HFFc6 (cell line): Measurements from ENCODE around the gene CYSLTR2. TPM values are rescaled to one million over a fixed set of nuclear protein-coding genes. Genes with fewer than 3 reads are reported as not detected.

Experiments used
- DNase-seq: peaks from one replicate; pipeline ENCODE4 v3.0.0-alpha.2; 2018
- H3K27ac Mint-ChIP-seq: 2 replicates; pipeline ENCODE4 v1.8.0; 2020; ENCODE audit warnings: mild to moderate bottlenecking, mixed read lengths
- H3K27me3 Mint-ChIP-seq: 2 replicates; pipeline ENCODE4 v1.8.0; 2021; ENCODE audit warnings: mild to moderate bottlenecking, moderate library complexity, mixed read lengths; ENCODE audit not compliant: insufficient read depth
- H3K36me3 Mint-ChIP-seq: 2 replicates; pipeline ENCODE4 v1.8.0; 2021; ENCODE audit warnings: low read depth, mixed read lengths
- H3K4me1 Mint-ChIP-seq: 2 replicates; pipeline ENCODE4 v1.8.0; 2020; ENCODE audit warnings: low read depth, mixed read lengths
- H3K4me3 Mint-ChIP-seq: 2 replicates; pipeline ENCODE4 v1.8.0; 2020; ENCODE audit warnings: mild to moderate bottlenecking, moderate library complexity, mixed read lengths
- H3K9me3 Mint-ChIP-seq: 2 replicates; pipeline ENCODE4 v1.8.0; 2020; ENCODE audit warnings: mild to moderate bottlenecking, mixed read lengths
- total RNA-seq, 6 experiments: library from RNA; stranded (reverse); fragmentation: NEBNext Ultra II Directional; extraction: Animal tissue kit (Norgen Biotek cat#: 25700); gene quantifications; 2 replicates in 1 of 6; 3 replicates in 5 of 6; pipeline ENCODE4 v1.2.3, GENCODE V29; 2021
- TF ChIP-seq, protein P1 (sequence below): fragments of 200-600 bp; sonication (generic); IDR thresholded peaks from 2 replicates; pipeline ENCODE4 v1.5.0; 2021; ENCODE audit warnings: antibody characterized with exemption, mild to moderate bottlenecking

The CYSLTR2 gene
- total RNA-seq, 6 experiments from 2014 or later, result not detected

DNA sequence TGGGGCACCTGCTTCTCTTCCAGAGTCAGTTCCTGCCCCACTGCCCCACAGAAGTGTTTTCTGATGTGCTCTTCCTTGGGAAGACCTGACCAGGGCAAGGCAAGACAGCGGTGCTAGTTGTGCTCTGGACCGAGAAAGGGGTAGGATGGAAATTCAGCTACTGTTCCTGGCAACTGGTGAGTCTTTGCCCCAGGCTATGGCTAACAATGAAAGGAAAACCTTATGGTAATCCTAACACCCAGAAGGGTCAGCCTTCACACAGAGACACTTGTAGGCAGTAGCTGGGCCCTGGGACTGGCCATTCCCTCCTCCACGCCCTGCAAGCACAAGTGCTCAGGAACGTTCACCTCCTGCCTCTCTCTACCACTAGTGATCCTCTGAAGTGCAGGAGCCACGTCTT, 9.6 kb upstream of the CYSLTR2 start:
- Mint-ChIP-seq H3K9me3 (no peaks in the 10 kb centered on the region), H3K4me1 (no peaks in the 10 kb centered on the region), H3K4me3 (no peak overlapping the region), H3K27ac (no peak overlapping the region), H3K27me3 (peaks cover 31% of the 10 kb centered on the region), H3K36me3 (no peaks in the 10 kb centered on the region)
- TF ChIP-seq, protein P1, sequence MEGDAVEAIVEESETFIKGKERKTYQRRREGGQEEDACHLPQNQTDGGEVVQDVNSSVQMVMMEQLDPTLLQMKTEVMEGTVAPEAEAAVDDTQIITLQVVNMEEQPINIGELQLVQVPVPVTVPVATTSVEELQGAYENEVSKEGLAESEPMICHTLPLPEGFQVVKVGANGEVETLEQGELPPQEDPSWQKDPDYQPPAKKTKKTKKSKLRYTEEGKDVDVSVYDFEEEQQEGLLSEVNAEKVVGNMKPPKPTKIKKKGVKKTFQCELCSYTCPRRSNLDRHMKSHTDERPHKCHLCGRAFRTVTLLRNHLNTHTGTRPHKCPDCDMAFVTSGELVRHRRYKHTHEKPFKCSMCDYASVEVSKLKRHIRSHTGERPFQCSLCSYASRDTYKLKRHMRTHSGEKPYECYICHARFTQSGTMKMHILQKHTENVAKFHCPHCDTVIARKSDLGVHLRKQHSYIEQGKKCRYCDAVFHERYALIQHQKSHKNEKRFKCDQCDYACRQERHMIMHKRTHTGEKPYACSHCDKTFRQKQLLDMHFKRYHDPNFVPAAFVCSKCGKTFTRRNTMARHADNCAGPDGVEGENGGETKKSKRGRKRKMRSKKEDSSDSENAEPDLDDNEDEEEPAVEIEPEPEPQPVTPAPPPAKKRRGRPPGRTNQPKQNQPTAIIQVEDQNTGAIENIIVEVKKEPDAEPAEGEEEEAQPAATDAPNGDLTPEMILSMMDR, result no peak
- no peak for DNase-seq

DNA sequence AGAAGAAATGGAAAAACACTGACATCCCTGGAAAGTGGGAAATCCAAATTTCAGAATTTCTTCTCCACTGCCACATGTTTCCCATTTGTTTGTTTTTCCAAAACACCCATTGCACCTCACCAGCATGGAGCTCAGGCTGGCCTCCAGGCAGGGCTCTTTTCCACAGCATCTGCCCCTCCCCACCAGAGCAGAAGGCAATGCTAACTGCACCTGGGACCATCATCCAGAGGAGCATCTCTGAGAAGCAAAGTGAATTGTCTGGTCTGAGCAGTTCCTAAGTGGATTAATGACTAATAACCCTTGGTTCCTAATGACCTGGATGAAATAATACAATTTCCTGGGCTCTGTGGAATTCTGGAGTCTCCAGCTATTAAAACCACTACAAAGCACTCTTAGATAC, 8.8 kb upstream of the CYSLTR2 start:
- H3K4me1 Mint-ChIP-seq, result no peaks in the 10 kb centered on the region
- H3K27ac Mint-ChIP-seq, result no peak overlapping the region
- no peaks in the 10 kb centered on the region for H3K9me3 Mint-ChIP-seq
- peaks cover 33% of the 10 kb centered on the region for H3K27me3 Mint-ChIP-seq
- DNase-seq, result no peak
- TF ChIP-seq, protein P1, result no peak
- no peaks in the 10 kb centered on the region for H3K36me3 Mint-ChIP-seq
- H3K4me3 Mint-ChIP-seq, result no peak overlapping the region

DNA sequence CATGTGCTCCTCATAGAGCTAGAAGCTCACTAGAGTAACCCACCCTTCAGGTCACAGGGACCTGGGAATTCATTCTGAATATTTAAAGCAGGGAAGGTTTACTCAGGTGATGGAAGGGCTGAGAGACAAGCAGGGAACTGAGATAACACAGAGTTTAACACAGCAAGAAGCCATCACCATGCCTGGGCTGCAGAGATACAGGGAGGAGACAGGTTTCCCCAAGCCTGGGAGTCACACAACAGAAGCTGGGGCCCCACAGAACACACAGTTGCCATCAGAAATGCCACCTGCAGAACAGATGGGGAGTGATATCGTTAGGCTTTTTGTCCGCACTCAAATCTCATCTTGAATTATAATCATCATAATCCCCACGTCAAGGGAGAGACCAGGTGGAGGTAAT, 7.9 kb upstream of the CYSLTR2 start:
- H3K27me3 Mint-ChIP-seq, result peaks cover 28% of the 10 kb centered on the region
- H3K27ac Mint-ChIP-seq, result no peak overlapping the region
- no peaks in the 10 kb centered on the region for H3K9me3 Mint-ChIP-seq
- TF ChIP-seq, protein P1, result no peak
- no peaks in the 10 kb centered on the region for H3K4me1 Mint-ChIP-seq
- no peaks in the 10 kb centered on the region for H3K36me3 Mint-ChIP-seq
- no peak overlapping the region for H3K4me3 Mint-ChIP-seq
- no peak for DNase-seq

DNA sequence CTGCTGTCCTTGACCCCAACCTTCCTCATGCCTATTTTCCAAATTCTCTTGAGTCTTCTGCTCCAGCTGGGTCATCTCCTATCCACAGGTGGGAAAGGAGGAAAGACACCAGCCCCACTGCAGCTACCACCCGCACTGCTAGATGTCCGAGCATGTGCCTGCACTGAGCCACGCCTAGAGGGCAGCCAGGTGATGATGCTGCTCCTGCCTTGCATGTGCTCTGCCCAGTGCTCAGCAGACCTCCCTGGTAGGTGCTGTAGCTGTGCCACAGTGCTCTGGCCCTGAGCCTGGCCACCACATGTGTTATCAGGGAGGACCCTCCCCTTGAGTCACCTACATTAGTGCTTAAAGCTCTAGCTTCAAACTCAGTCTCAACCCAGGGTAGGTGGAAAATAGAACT, 6.9 kb upstream of the CYSLTR2 start:
- Mint-ChIP-seq H3K4me1 (no peaks in the 10 kb centered on the region), H3K27ac (no peak overlapping the region), H3K27me3 (peaks cover 28% of the 10 kb centered on the region; the same call in 1 of the 2 replicates), H3K36me3 (no peaks in the 10 kb centered on the region), H3K4me3 (no peak overlapping the region), H3K9me3 (no peaks in the 10 kb centered on the region)
- DNase-seq, result no peak
- TF ChIP-seq, protein P1, result no peak

DNA sequence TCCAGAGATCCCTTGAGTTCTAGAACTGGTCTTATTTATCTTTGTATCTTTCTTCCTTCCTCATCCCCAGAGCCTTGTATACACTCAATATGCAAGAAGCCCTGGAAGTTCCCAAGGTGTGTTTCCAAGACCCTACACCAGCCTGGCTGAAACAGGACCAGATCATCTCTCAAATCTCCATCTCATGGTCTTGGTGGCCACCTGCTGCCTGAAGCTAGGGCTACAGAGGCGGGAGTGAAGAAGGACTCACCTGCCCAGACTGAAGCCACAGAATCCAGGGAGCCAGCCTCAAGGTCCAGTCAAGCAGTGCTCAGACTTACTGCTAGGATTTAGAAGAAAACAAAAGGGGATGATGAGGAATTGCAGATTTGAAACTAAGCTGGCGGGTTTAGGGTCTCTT, 6.1 kb upstream of the CYSLTR2 start:
- Mint-ChIP-seq H3K4me1 (no peaks in the 10 kb centered on the region), H3K27ac (no peak overlapping the region), H3K27me3 (peaks cover 28% of the 10 kb centered on the region; the same call in 1 of the 2 replicates), H3K9me3 (no peaks in the 10 kb centered on the region), H3K36me3 (no peaks in the 10 kb centered on the region), H3K4me3 (no peak overlapping the region)
- DNase-seq, result no peak
- TF ChIP-seq, protein P1, result no peak

DNA sequence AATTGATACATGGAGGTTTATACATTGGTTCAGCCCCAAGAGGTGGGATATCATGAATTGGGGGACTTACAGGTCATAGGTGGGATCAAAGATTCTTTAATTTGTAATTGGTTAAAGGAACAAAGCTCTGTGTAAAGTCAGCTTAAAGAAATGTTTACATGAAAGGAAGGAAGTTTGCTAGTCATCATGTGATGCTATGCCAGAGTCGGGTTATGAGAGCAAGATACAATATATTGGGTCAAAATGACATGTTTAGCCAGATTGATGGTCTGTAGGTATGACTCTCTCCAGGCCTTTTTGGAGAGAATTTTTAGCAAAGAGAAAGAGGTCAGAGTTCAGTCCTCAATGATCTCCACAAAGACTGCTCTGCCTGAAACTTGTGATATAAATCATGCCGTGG, 5.3 kb upstream of the CYSLTR2 start:
- H3K27me3 Mint-ChIP-seq, result peaks cover 28% of the 10 kb centered on the region; the same call in 1 of the 2 replicates
- no peaks in the 10 kb centered on the region for H3K36me3 Mint-ChIP-seq
- no peak overlapping the region for H3K4me3 Mint-ChIP-seq
- H3K4me1 Mint-ChIP-seq, result no peaks in the 10 kb centered on the region; the same call in 1 of the 2 replicates
- H3K27ac Mint-ChIP-seq, result no peak overlapping the region
- H3K9me3 Mint-ChIP-seq, result no peaks in the 10 kb centered on the region
- TF ChIP-seq, protein P1, result no peak
- no peak for DNase-seq
